ENCODE data around the gene BCAS1.
"Not testable (repeated sequence)": the region's sequence is repeated elsewhere in the genome, so short reads cannot be mapped to it uniquely, and the experiment has no call there.

The BCAS1 gene

GRCh38 chr20:53981130-53981529 is 89.3 kb downstream of the BCAS1 start:
- DNase-seq: no peak

GRCh38 chr20:53980031-53980465 is 90.3 kb downstream of the BCAS1 start:
- no peak for DNase-seq

- DNase-seq: no peak
Measured at GRCh38 chr20:53978497-53978896, 91.9 kb downstream of the BCAS1 start.

GRCh38 chr20:53977391-53977790 is 93.0 kb downstream of the BCAS1 start:
- no peak for DNase-seq

- no peak for DNase-seq
Measured at GRCh38 chr20:53975761-53976160, 94.6 kb downstream of the BCAS1 start.

GRCh38 chr20:53974785-53975555 is 95.4 kb downstream of the BCAS1 start:
- DNase-seq: no peak

- not testable (repeated sequence) for DNase-seq
Measured at GRCh38 chr20:53973882-53974281, 96.5 kb downstream of the BCAS1 start.

GRCh38 chr20:53972179-53972578 is 98.2 kb downstream of the BCAS1 start:
- DNase-seq: no peak

GRCh38 chr20:53971096-53971683 is 99.2 kb downstream of the BCAS1 start:
- no peak for DNase-seq

GRCh38 chr20:53970232-53970631 is 100.2 kb downstream of the BCAS1 start:
- no peak for DNase-seq

GRCh38 chr20:53967527-53967926 is 102.9 kb downstream of the BCAS1 start:
- DNase-seq: no peak

GRCh38 chr20:53966774-53967398 is 103.5 kb downstream of the BCAS1 start:
- no peak for DNase-seq

- no peak for DNase-seq
Measured at GRCh38 chr20:53964501-53965253, 105.7 kb downstream of the BCAS1 start.

- no peak for DNase-seq
Measured at GRCh38 chr20:53964067-53964466, 106.3 kb downstream of the BCAS1 start.

GRCh38 chr20:53963635-53964034 is 106.8 kb downstream of the BCAS1 start:
- DNase-seq: no peak

GRCh38 chr20:53962388-53962787 is 108.0 kb downstream of the BCAS1 start:
- no peak for DNase-seq

GRCh38 chr20:53961527-53961926 is 108.9 kb downstream of the BCAS1 start:
- no peak for DNase-seq

- DNase-seq: no peak
Measured at GRCh38 chr20:53960579-53961272, 109.7 kb downstream of the BCAS1 start.

- DNase-seq: no peak
Measured at GRCh38 chr20:53959911-53960578, 110.3 kb downstream of the BCAS1 start.

- DNase-seq: no peak
Measured at GRCh38 chr20:53958260-53958659, 112.1 kb downstream of the BCAS1 start.

GRCh38 chr20:53957451-53958172 is 112.8 kb downstream of the BCAS1 start:
- no peak for DNase-seq
